Activated CD4-positive, alpha-beta T cell treated with anti-CD3 and anti-CD28 coated beads, Interleukin-2, amount 10 ng/mL, durations not matched to agents 24 days and 14 days (primary cell): ENCODE measurements around the gene MRC1. TPM values are rescaled to one million over a fixed set of nuclear protein-coding genes. Genes with fewer than 3 reads are reported as not detected.

Source experiments
- total RNA-seq: library from RNA; stranded (reverse); gene quantifications from 2 replicates; pipeline ENCODE4 v1.2.3, GENCODE V29; 2022

MRC1 gene
- total RNA-seq, 1 donor from 2014 or later = not detected

Other genes with a start within 250 kb of the MRC1 start
- gene HACD1, start 192.0 kb upstream of the MRC1 start, total RNA-seq = 1.1 and 1.2 TPM in 2 replicates
- gene STAM, start 165.2 kb upstream of the MRC1 start, total RNA-seq = 22.2 and 25.0 TPM in 2 replicates
- gene TMEM236, start 57.1 kb upstream of the MRC1 start, total RNA-seq = 0.02 and 0.05 TPM in 2 replicates
- gene SLC39A12, start 142.6 kb downstream of the MRC1 start, total RNA-seq = not detected in 2 replicates